CD14-positive monocyte (primary cell): Measurements from ENCODE around the gene VTI1A. TPM values are rescaled to one million over a fixed set of nuclear protein-coding genes. Genes with fewer than 3 reads are reported as not detected.

ENCODE experiments used
- DNase-seq, 3 donors: peaks; one replicate each; pipeline ENCODE4 v3.0.0-alpha.2; 2011 to 2022
- H2AFZ ChIP-seq: 2 replicates; pipeline ENCODE4 v1.6.0; 2012; ENCODE audit warnings: mild to moderate bottlenecking, low read depth, low read length, inconsistent platforms; ENCODE audit not compliant: insufficient read depth, poor library complexity, severe bottlenecking
- H3K27ac ChIP-seq, 2 donors: 1 replicate in 1 of 2; 2 replicates in 1 of 2; pipeline ENCODE4 v1.5.1; 2012 to 2013; ENCODE audit warnings: low read length in 2 of 2, control low read depth in 1 of 2, inconsistent platforms in 1 of 2, low read depth in 1 of 2, mild to moderate bottlenecking in 1 of 2
- H3K27me3 ChIP-seq, 2 donors: one replicate each; pipeline versions ENCODE4 v1.6.0 to v1.6.1; 2011 to 2013; ENCODE audit warnings: low read length in 2 of 2; ENCODE audit not compliant: control insufficient read depth in 2 of 2, insufficient read depth in 2 of 2
- H3K36me3 ChIP-seq, 2 donors: replicated peaks in 1 of 2; 1 replicate in 1 of 2; 2 replicates in 1 of 2; pipeline versions ENCODE4 v1.5.1 to v1.6.1; 2012 to 2013; ENCODE audit warnings: low read length in 2 of 2, control low read depth in 1 of 2, inconsistent platforms in 1 of 2, mild to moderate bottlenecking in 1 of 2; ENCODE audit not compliant: insufficient read depth in 2 of 2, control insufficient read depth in 1 of 2
- H3K4me1 ChIP-seq, 2 donors: 1 replicate in 1 of 2; 2 replicates in 1 of 2; pipeline versions ENCODE4 v1.5.1 to v1.6.1; 2012 to 2013; ENCODE audit warnings: low read length in 2 of 2, control low read depth in 1 of 2, inconsistent platforms in 1 of 2, mild to moderate bottlenecking in 1 of 2, moderate library complexity in 1 of 2; ENCODE audit not compliant: insufficient read depth in 2 of 2, control insufficient read depth in 1 of 2
- H3K4me2 ChIP-seq: replicated peaks from 2 replicates; pipeline ENCODE3; 2012; ENCODE audit warnings: low read length, moderate library complexity, mild to moderate bottlenecking; ENCODE audit not compliant: poor library complexity, severe bottlenecking; ENCODE audit errors: extremely low read depth
- H3K4me3 ChIP-seq, 3 experiments: fragments of 200-600 bp in 1 of 3; sonication (generic) in 1 of 3; replicated peaks in 1 of 3; 1 replicate in 2 of 3; 2 replicates in 1 of 3; pipeline ENCODE4 v1.5.1; 2011 to 2013; ENCODE audit warnings: low read length in 3 of 3, mild to moderate bottlenecking in 3 of 3, control low read depth in 2 of 3, low read depth in 2 of 3, inconsistent platforms in 1 of 3, moderate library complexity in 1 of 3
- H3K79me2 ChIP-seq: 2 replicates; pipeline ENCODE4 v1.6.0; 2012; ENCODE audit warnings: mild to moderate bottlenecking, control low read depth, inconsistent platforms, low read length, moderate library complexity; ENCODE audit not compliant: insufficient read depth
- H3K9ac ChIP-seq: 2 replicates; pipeline ENCODE4 v1.6.0; 2017; ENCODE audit warnings: low read length, mild to moderate bottlenecking; ENCODE audit not compliant: insufficient read depth, poor library complexity, severe bottlenecking
- H3K9me3 ChIP-seq, 2 donors: replicated peaks in 1 of 2; 1 replicate in 1 of 2; 2 replicates in 1 of 2; pipeline versions ENCODE4 v1.5.1 to v1.6.1; 2012 to 2013; ENCODE audit warnings: low read length in 2 of 2, control low read depth in 1 of 2; ENCODE audit not compliant: control insufficient read depth in 1 of 2, insufficient read depth in 1 of 2
- H4K20me1 ChIP-seq: 2 replicates; pipeline ENCODE4 v1.6.0; 2012; ENCODE audit warnings: mild to moderate bottlenecking, low read length, control low read depth, moderate library complexity; ENCODE audit not compliant: insufficient read depth
- H3K27ac Mint-ChIP-seq, 7 donors: one replicate each; pipeline ENCODE4 v1.8.0; 2020; ENCODE audit warnings: mild to moderate bottlenecking in 7 of 7, mixed read lengths in 7 of 7, moderate library complexity in 6 of 7, inconsistent platforms in 2 of 7
- H3K27me3 Mint-ChIP-seq, 3 donors: one replicate each; pipeline ENCODE4 v1.8.0; 2021 to 2022; ENCODE audit warnings: low read depth in 3 of 3, mild to moderate bottlenecking in 3 of 3, mixed read lengths in 3 of 3, moderate library complexity in 3 of 3, inconsistent platforms in 1 of 3
- H3K36me3 Mint-ChIP-seq, 2 donors: one replicate each; pipeline ENCODE4 v1.8.0; 2020; ENCODE audit warnings: mixed read lengths in 2 of 2, inconsistent platforms in 1 of 2, mild to moderate bottlenecking in 1 of 2
- H3K4me1 Mint-ChIP-seq: one replicate; pipeline ENCODE4 v1.8.0; 2020; ENCODE audit warnings: mild to moderate bottlenecking, mixed read lengths
- H3K4me3 Mint-ChIP-seq, 2 donors: one replicate each; pipeline ENCODE4 v1.8.0; 2020; ENCODE audit warnings: mild to moderate bottlenecking in 2 of 2, mixed read lengths in 2 of 2, moderate library complexity in 1 of 2
- H3K9me3 Mint-ChIP-seq, 7 donors: one replicate each; pipeline ENCODE4 v1.8.0; 2020 to 2022; ENCODE audit warnings: mixed read lengths in 7 of 7, mild to moderate bottlenecking in 6 of 7, moderate library complexity in 6 of 7, inconsistent platforms in 2 of 7
- WGBS: methylation state at CpG from one replicate; pipeline ENCODE4 v1.1.5; 2013; ENCODE audit warnings: missing lambda C conversion rate; ENCODE audit not compliant: insufficient coverage; 5-methylcytosine and 5-hydroxymethylcytosine counted together
- intact Hi-C, 2 donors: fragments of 100-400 bp; cut with micrococcal nuclease; formaldehyde crosslinking; loops; one replicate each; pipeline versions ENCODE4 v1.15.0 to v1.15.1; 2023
- polyA plus RNA-seq, 3 donors: library from polyadenylated mRNA; depleted of rRNA in 1 of 3; unstranded in 2 of 3; stranded (reverse) in 1 of 3; fragments of 300-500 nt in 2 of 3; fragments of >200 nt in 1 of 3; fragmentation: Illumina TruSeq in 2 of 3; gene quantifications; 1 replicate in 2 of 3; 2 replicates in 1 of 3; pipeline ENCODE4 v1.2.3, GENCODE V29; 2012 to 2021
- TF ChIP-seq, protein P1 (sequence below): fragments of 200-600 bp; IDR thresholded peaks from one replicate; pipeline ENCODE4 v1.8.0; 2022; ENCODE audit warnings: antibody characterized with exemption, mild to moderate bottlenecking

VTI1A gene
- polyA plus RNA-seq, 3 donors: 23.6 to 25.4 (median 24.1) TPM

DNA sequence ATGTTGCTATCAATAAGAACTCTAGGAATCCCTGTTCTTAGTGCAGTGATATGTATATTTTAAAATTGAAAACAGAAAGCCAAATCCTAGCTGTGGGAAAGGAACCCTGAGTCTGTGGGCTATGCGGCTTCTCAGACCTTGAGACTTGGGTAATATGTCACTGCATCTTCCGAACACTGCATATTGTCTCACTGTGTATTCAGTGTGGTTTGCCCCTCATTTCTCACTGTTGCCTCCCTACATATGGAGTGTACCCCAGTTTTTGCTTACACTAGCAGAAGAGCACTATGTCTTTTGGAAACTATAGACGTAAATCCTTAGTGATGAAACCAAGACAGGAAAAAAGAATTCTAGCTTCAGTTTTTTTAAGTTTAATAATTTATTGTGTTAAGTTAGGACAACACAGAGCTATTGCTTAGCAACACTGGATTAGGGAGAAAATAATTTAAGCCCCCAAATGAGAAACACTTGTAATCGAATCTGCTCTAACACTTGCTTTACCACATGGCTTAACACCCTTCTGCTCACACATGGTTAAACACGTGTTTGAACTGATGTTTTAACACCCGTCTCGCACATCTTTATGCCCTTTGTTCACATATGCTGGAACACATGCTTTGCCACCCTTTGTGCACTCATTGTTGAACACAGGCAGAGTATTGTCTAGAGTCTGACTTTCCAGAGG lies 251.3 kb downstream of the VTI1A start:
- no peaks in the 10 kb centered on the region for H3K79me2 ChIP-seq

DNA sequence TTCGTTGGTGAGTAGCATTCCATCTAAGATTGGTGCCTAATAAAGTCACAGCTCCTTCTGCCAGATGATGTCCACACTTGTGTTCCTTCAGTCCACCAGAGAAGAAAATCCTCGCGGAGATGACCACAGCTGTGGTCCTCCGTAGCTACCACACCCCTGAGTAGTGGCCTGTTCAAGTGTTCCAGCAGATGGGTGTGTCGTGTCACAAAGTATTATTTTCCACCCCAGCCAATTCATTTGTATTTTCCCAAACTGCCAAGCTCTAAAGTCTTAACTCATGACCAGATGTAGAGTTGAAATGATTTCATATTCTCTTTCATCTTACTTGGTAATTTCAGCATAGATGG lies 251.8 kb downstream of the VTI1A start:
- TF ChIP-seq, protein P1, sequence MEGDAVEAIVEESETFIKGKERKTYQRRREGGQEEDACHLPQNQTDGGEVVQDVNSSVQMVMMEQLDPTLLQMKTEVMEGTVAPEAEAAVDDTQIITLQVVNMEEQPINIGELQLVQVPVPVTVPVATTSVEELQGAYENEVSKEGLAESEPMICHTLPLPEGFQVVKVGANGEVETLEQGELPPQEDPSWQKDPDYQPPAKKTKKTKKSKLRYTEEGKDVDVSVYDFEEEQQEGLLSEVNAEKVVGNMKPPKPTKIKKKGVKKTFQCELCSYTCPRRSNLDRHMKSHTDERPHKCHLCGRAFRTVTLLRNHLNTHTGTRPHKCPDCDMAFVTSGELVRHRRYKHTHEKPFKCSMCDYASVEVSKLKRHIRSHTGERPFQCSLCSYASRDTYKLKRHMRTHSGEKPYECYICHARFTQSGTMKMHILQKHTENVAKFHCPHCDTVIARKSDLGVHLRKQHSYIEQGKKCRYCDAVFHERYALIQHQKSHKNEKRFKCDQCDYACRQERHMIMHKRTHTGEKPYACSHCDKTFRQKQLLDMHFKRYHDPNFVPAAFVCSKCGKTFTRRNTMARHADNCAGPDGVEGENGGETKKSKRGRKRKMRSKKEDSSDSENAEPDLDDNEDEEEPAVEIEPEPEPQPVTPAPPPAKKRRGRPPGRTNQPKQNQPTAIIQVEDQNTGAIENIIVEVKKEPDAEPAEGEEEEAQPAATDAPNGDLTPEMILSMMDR: no peak

More for the DNA sequence above, 251.3 kb downstream of the VTI1A start:
- Histone ChIP-seq H3K36me3 (no peaks in the 10 kb centered on the region), H3K4me2 (no peak overlapping the region), H3K9ac (no peak overlapping the region), H3K4me1 (peaks cover 0 to 6% of the 10 kb centered on the region in 2 donors), H3K27ac (no peak overlapping the region), H2AFZ (no peak overlapping the region), H3K27me3 (no peaks in the 10 kb centered on the region), H3K4me3 (no peak overlapping the region), H3K9me3 (no peaks in the 10 kb centered on the region), H4K20me1 (no peaks in the 10 kb centered on the region)
- 100% methylated on average over 5 of the region's 7 CpGs for WGBS
- Mint-ChIP-seq H3K27ac (no peak overlapping the region), H3K4me3 (no peak overlapping the region), H3K9me3 (peaks cover 0 to 3% (median 0%) of the 10 kb centered on the region in 7 donors), H3K4me1 (peaks cover 9% of the 10 kb centered on the region), H3K36me3 (peaks cover 8 to 12% of the 10 kb centered on the region in 2 donors), H3K27me3 (no peaks in the 10 kb centered on the region)
- TF ChIP-seq, protein P1: no peak
- intact Hi-C loops: no loop called here
- no peak for DNase-seq

More for the DNA sequence above, 251.8 kb downstream of the VTI1A start:
- Mint-ChIP-seq H3K4me3 (no peak overlapping the region), H3K36me3 (peaks cover 8 to 12% of the 10 kb centered on the region in 2 donors), H3K9me3 (peaks cover 0 to 3% (median 0%) of the 10 kb centered on the region in 7 donors), H3K27me3 (no peaks in the 10 kb centered on the region), H3K4me1 (peaks cover 9% of the 10 kb centered on the region), H3K27ac (no peak overlapping the region)
- H3K4me3 ChIP-seq: no peak overlapping the region
- no peak overlapping the region for H3K27ac ChIP-seq
- H3K36me3 ChIP-seq: no peaks in the 10 kb centered on the region
- no peak overlapping the region for H3K4me2 ChIP-seq
- H3K27me3 ChIP-seq: no peaks in the 10 kb centered on the region
- no peak overlapping the region for H3K9ac ChIP-seq
- 100% methylated on average over 1 of the region's 5 CpGs for WGBS
- no peaks in the 10 kb centered on the region for H3K79me2 ChIP-seq
- DNase-seq: no peak
- H2AFZ ChIP-seq: no peak overlapping the region
- no peaks in the 10 kb centered on the region for H3K9me3 ChIP-seq
- intact Hi-C loops: no loop called here
- H3K4me1 ChIP-seq: peaks cover 0 to 6% of the 10 kb centered on the region in 2 donors
- H4K20me1 ChIP-seq: no peaks in the 10 kb centered on the region
